HL-60/S4 (cell line): ENCODE measurements around the gene LIN54.
"Not testable (repeated sequence)": the region's sequence is repeated elsewhere in the genome, so short reads cannot be mapped to it uniquely, and the experiment has no call there.

Source experiments
- in situ Hi-C: fragments of 300-500 bp; cut with MboI; formaldehyde crosslinking; loops from 2 replicates; pipeline ENCODE4 v1.14.3; 2022; ENCODE audit warnings: low sequenced_read_pairs

Gene LIN54

GRCh38 chr4:83012687-83013419 is 2.2 kb upstream of the LIN54 start:
- in situ Hi-C loops = loop anchor here (25.0 kb wide), 1 partner anchor 576 kb away; the partner anchor contains the start of genes ENOPH1 and HNRNPDL

DNA sequence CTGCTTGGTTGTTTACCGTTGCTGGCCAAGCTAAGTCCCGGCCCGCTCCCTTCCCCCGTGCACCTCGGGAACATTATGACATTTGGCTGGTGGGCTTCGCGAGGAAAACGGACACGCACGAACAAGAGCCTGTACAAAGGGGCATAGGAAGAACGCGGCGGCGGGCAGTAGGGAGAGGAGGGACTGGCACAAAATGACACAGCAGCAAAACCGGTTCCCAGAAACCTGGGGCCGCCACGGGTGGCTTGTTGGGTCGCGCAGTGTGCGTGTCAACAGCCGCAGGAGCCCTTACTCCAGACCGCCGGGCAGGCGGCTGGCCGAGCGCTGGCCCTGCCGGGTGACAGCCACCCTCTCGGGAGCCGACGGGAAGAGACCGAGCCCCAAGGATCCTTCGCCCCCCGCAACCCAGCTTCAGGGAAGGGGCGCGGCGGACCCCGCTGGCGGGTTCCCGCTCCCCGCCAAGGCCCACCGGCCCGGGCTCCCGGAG is 1.6 kb upstream of the LIN54 start:
- in situ Hi-C loops = loop anchor here (25.0 kb wide), 1 partner anchor 575 kb away; the partner anchor contains the start of genes ENOPH1 and HNRNPDL

DNA sequence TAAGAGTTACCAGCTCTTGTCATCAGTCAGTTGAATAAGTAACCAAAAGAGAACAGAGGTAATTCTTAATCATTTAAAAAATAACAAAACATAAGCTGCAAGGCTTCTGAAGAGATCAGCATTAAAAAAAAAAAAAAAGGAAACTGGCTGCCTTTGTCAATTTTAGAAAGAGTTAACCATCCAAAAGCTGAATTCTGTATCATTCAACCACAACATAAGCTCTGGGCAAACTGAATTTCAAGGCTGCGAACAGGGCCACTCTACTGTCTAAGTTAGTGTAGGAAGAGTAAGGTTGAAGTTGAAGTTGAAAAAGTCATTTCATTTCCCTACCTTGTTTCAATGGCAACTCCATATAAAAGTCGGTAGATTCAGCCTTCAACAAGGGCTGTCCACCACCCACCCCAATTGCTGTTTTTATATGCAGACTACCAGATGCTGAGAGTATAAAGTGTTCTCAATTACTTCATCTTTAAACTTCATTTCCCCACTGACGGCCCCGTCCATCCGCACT is 1.1 kb upstream of the LIN54 start:
- in situ Hi-C loops = loop anchor here (25.0 kb wide), 1 partner anchor 574 kb away; the partner anchor contains the start of genes ENOPH1 and HNRNPDL

- in situ Hi-C loops = loop anchor here (25.0 kb wide), 1 partner anchor 573 kb away; the partner anchor contains the start of genes ENOPH1 and HNRNPDL
Observed at GRCh38 chr4:83010111-83010521, 507 bp downstream of the LIN54 start.

- in situ Hi-C loops = loop anchor here (25.0 kb wide), 1 partner anchor 572 kb away; the partner anchor contains the start of genes ENOPH1 and HNRNPDL
Observed at GRCh38 chr4:83009529-83009928, 1.1 kb downstream of the LIN54 start.

- in situ Hi-C loops = loop anchor here (25.0 kb wide), 1 partner anchor 566 kb away; the partner anchor contains the start of genes ENOPH1 and HNRNPDL
Observed at GRCh38 chr4:83003044-83003791, 7.4 kb downstream of the LIN54 start.

- in situ Hi-C loops = loop anchor here (25.0 kb wide), 1 partner anchor 565 kb away; the partner anchor contains the start of genes ENOPH1 and HNRNPDL
Observed at GRCh38 chr4:83002329-83002728, 8.3 kb downstream of the LIN54 start.

DNA sequence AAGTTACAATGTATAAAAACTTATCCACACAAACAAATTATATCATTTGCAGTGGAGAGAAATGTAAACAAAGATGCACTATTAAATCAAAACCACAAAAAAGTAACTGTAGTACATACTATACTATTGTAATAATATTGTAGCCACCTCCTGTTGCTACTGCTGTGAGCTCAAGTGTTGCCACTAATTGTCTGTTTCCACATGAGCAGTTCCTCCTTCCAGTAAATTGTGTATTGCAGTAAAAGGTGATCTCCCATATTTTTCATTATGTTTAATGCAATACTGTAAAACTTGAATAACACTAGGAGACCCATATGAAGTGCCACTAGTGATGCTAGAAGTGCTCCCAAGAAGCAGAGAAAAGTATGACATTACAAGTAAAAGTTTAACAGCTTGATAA is 11.7 kb downstream of the LIN54 start:
- in situ Hi-C loops = no loop called here

- in situ Hi-C loops = no loop called here
Observed at GRCh38 chr4:82994834-82995233, 15.8 kb downstream of the LIN54 start.

- in situ Hi-C loops = no loop called here
Observed at GRCh38 chr4:82989575-82990429, 20.8 kb downstream of the LIN54 start.

GRCh38 chr4:82988323-82988832 is 22.2 kb downstream of the LIN54 start:
- in situ Hi-C loops = no loop called here

DNA sequence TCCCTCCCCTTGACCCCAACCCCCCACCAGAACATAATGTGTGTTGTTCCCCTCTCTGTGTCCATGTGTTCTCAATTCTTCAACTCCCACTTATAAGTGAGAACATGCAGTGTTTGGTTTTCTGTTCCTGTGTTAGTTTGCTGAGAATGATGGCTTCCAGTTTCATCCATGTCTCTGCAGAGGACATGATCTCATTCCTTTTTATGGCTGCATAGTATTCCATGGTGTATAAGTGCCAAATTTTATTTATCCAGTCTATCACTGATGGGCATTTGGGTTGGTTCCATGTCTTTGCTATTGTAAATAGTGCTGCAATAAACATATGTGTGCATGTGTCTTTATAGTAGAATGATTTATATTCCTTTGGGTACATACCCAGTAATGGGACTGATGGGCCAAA is 23.1 kb downstream of the LIN54 start:
- in situ Hi-C loops = not testable (repeated sequence)

DNA sequence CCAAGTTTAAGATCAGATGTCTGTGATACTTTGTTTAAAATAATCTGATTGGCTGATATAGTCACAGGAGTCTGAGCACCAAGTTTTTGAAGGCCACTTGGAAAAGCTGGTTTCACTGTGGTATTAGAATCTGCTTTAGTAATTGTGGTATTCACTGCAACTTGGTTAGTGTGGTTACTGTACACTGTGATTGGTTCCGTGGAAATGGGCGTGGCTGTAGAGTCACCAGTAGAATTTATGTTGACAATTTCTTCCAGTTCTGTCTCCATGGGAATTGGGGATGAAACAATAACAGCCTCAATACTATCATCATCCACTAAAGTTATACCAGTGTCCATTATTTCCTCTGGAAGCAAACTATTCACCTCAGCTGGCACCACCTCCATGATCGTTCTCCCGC is 26.2 kb downstream of the LIN54 start:
- in situ Hi-C loops = no loop called here

GRCh38 chr4:82983444-82983843 is 27.2 kb downstream of the LIN54 start:
- in situ Hi-C loops = no loop called here

DNA sequence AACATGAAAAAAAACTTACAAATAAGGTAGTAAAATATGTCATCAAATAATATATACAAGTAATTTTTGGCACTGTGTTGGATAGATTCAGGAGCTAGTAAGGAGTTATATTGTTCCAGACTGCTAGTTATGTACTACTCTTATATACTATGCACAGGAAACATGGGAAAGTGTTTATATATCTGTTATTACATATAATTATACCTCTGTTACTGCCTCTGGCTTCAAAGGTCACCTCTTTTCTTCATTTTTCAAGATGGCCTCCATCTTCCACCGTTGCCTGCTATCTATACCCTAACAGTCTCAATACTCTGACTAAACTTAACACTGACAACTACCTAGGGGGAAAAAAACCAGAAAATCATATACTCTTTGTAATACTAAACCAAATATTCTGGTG is 29.5 kb downstream of the LIN54 start:
- in situ Hi-C loops = no loop called here

- in situ Hi-C loops = no loop called here
Observed at GRCh38 chr4:82975792-82976191, 34.8 kb downstream of the LIN54 start.

GRCh38 chr4:82969414-82969813 is 41.2 kb downstream of the LIN54 start:
- in situ Hi-C loops = no loop called here

DNA sequence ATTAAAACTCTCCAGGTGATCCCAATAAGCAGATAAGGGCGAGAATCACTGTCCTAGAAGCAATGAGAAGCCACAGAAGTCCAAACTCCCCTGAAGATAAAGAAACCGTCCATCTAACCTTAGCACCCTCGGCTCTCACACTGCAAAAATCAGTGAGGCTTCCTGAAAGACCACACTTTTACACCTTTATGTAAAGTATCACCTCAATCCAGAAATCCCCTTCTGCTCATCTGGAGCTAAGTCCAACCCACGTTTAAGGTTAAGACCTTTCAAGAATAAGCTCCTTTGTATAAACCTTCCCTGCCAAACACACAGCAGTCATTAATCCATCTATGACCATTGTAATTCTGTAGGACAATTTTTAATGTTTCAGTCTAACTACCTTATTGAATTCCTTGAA is 41.7 kb downstream of the LIN54 start:
- in situ Hi-C loops = no loop called here

- in situ Hi-C loops = no loop called here
Observed at GRCh38 chr4:82965763-82966162, 44.9 kb downstream of the LIN54 start.

GRCh38 chr4:82957045-82957444 is 53.6 kb downstream of the LIN54 start:
- in situ Hi-C loops = no loop called here
